ENCODE measurements around the gene TSLP.

DNA sequence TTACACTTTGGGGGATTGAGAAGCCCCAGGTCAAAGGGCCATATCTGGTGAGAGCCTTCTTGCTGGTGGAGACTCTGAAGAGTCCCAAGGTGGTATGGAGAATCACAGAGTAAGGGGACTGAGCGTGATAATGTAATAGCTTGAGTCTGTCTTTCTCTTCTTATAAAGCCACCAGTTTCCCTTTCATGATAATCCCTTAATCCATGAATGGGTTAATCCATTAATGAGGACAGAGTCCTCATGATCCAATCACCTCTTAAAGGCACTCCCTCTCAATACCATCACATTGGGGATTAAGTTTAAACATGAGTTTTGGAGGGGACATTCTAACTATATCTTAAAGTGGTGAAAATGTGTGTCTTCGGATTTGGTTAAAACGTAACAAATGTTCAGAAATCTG, 42.2 kb downstream of the TSLP start:
- no peak for TF ChIP-seq EZH2 (IDR thresholded peaks at IDR 0.05; ENCODE audit: borderline replicate concordance, low read depth, low read length, severe bottlenecking)
- TF ChIP-seq, protein P1, sequence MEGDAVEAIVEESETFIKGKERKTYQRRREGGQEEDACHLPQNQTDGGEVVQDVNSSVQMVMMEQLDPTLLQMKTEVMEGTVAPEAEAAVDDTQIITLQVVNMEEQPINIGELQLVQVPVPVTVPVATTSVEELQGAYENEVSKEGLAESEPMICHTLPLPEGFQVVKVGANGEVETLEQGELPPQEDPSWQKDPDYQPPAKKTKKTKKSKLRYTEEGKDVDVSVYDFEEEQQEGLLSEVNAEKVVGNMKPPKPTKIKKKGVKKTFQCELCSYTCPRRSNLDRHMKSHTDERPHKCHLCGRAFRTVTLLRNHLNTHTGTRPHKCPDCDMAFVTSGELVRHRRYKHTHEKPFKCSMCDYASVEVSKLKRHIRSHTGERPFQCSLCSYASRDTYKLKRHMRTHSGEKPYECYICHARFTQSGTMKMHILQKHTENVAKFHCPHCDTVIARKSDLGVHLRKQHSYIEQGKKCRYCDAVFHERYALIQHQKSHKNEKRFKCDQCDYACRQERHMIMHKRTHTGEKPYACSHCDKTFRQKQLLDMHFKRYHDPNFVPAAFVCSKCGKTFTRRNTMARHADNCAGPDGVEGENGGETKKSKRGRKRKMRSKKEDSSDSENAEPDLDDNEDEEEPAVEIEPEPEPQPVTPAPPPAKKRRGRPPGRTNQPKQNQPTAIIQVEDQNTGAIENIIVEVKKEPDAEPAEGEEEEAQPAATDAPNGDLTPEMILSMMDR (IDR thresholded peaks at IDR 0.05; ENCODE audit: borderline replicate concordance, extremely low read depth, low read length, poor library complexity, severe bottlenecking), result no peak
